ENCODE results near the gene AMBRA1.
A peak's percentile ranks its signal among the peaks of the same experiment; 100 is the strongest.

The AMBRA1 gene, protein sequence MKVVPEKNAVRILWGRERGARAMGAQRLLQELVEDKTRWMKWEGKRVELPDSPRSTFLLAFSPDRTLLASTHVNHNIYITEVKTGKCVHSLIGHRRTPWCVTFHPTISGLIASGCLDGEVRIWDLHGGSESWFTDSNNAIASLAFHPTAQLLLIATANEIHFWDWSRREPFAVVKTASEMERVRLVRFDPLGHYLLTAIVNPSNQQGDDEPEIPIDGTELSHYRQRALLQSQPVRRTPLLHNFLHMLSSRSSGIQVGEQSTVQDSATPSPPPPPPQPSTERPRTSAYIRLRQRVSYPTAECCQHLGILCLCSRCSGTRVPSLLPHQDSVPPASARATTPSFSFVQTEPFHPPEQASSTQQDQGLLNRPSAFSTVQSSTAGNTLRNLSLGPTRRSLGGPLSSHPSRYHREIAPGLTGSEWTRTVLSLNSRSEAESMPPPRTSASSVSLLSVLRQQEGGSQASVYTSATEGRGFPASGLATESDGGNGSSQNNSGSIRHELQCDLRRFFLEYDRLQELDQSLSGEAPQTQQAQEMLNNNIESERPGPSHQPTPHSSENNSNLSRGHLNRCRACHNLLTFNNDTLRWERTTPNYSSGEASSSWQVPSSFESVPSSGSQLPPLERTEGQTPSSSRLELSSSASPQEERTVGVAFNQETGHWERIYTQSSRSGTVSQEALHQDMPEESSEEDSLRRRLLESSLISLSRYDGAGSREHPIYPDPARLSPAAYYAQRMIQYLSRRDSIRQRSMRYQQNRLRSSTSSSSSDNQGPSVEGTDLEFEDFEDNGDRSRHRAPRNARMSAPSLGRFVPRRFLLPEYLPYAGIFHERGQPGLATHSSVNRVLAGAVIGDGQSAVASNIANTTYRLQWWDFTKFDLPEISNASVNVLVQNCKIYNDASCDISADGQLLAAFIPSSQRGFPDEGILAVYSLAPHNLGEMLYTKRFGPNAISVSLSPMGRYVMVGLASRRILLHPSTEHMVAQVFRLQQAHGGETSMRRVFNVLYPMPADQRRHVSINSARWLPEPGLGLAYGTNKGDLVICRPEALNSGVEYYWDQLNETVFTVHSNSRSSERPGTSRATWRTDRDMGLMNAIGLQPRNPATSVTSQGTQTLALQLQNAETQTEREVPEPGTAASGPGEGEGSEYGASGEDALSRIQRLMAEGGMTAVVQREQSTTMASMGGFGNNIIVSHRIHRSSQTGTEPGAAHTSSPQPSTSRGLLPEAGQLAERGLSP (N-terminal part only)

DNA sequence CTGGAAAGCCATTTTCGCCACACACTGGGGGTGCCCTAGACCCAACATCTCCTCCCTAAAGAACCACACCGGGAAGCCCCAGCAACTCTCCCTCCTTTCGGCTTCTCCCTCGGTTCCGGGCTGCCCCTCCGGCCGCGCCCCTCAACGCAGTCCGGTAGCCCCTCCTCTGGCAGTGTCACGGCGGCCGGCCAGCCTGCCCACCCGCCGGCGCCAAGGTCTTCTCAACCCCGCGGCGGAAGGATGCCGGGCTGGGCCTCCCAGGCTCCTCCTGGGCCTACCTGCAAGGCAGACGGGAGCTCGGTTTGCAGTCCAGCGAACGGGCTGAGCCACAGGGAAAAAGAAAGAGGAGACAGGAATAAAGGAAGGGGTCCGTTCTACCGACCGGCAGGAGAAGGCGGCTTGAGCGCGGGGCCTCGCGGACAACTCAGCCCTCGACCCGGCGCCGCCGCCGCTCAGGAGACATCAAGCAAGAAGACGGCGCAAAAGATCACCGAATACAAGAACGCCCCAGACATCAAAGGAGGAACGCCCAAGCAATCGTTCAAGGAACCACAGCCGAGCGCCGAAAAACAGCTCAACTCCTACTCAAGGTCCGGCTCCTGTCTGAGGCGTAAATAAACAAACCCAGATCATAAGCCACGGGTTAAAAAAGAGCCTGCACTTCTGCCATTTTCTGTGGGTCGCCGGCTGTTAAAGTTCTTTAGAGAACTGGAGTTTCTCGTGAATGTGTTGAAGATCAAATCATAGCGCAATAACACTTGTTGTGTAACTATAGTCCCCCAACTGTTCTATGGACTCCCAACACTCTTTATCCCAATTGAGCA lies at the start of gene AMBRA1:
TSS of gene AMBRA1 (minus strand) at position 474 of the 824 bp plus-strand sequence. CDS start 45,643 bp downstream, outside the sequence.
- DNase-seq (ENCODE audit: low read depth), result peak; percentile 90

DNA sequence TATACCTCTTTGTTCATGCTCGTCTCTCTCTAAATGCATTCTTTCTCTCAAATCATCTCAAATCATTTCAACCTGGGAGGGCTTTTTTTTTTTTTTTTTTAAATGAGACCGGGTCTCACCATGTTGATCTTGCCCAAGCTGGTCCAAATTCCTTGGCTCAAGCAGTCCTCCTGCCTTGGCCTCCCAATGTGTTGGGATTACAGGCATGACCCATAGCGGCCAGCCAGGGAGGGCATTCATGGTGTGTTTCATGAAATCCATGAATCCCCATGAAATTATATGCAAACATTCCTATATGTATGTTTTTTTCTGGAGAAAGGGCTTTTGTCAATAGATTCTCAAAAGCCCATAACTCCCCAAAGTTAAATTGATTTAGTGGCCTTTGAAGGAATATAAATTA lies 49.7 kb upstream of the AMBRA1 start:
- DNase-seq (ENCODE audit: low read depth), result no peak

DNA sequence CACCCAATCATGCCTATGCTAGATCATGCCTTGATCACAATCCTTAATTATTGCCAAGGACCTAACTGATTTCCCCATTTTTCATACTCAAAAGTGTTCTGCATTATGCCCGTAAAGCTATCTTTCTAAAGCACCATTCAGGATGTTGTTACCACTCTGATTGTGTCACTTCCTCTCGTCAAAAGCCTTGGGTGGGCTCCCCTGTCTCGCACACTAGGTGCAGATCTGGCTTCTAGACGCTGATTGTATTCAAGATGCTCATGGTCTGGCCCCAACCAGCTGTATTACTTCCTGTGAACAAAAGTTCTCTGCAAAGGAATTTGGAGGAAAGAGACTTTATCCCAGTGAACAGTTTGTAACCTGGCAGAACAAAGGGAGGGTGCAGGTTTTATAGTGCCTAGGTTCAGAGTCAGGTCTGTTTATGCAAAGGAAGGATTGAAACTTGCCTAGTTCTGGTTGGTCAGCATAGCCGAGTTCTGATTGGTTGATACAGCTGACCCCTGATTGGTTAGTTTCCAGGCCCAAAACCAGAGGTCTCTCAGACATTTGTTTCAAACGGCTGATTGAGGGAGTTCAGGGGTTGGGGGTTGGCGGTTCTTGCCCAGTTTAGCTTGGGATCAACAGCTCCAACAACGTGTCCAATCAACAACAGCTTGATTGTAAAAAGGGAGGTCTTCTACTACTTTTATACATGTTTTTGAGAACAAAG lies 49.0 kb upstream of the AMBRA1 start:
- no peak for DNase-seq (ENCODE audit: low read depth)

DNA sequence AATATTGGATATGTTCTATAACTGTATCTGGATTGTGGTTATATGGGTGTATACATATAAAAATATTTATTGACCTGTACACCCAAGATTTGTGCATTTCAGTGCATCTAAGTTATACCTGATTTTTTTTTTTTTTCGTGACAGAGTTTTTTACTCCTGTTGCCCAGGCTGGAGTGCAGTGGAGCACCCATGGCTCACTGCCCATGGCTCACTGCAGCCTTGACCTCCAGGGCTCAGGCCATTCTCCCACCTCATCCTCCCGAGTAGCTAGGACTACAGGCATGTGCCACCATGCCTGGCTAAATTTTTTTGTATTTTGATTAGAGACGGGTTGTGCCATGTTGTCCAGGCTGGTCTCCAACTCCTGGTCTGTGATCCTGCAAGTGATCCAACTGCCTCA lies 47.8 kb upstream of the AMBRA1 start:
- DNase-seq (ENCODE audit: low read depth), result no peak

DNA sequence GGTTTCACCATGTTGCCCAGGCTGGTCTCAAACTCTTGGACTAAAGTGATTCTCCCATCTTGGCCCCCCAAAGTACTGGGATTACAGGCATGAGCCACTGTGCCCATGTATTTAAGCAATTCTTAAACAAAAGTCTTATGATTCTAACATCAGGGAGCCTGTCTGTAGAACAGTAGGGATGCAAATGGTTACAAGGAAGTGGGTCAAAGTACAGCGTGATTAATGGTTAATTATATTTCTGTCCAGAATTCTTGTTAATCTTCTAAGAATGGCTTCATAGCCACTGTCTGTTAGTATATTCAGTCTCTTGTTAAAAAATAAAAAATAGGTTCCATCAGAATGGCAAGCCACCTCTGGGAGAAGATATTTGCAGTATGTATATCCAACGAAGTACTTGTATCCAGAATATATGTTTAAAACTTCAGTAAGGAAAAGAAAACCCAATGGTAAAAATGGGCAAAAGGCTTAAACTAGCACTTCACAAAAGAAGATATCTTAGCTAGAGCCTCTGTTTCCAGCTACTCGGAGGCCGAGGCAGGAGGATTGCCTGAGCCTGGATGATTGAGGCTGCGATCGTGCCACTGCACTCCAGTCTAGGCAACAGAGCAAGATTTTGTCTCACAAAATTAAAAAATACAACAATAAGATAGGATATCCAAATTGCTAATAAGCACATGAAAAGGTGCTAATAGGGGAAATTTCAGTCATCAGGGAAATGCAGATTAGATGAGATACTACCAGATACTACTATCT lies 46.4 kb upstream of the AMBRA1 start:
- DNase-seq (ENCODE audit: low read depth), result no peak

DNA sequence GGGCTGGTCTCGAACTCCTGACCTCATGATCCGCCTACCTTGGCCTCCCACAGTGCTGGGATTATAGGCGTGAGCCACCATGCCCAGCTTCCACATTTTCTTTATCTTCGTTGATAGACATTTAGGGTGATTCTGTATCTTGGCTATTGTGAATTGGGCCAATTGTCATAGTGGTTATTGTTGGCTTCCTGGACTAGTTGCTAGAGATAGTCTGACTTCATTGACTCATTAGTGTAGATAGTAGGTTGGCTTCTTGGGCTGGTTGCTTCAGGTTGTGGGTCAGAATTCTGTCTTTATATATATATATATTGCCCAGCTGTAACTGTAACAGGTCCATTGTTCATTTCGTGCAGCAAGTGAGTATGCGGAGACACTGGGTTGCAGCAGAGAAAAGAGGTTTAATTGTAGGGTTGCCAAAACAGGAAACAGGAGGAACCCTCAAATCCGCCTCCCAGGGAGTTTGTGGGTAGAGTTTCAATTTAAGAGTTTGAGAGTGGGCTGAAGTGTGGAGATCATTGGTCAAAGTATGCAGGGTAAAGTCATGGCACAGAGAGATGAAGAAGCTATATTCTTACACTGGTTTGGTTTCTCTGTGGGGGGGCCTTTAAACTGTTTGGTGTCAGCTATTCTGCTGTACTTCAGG lies 45.5 kb upstream of the AMBRA1 start:
- no peak for DNase-seq (ENCODE audit: low read depth)

DNA sequence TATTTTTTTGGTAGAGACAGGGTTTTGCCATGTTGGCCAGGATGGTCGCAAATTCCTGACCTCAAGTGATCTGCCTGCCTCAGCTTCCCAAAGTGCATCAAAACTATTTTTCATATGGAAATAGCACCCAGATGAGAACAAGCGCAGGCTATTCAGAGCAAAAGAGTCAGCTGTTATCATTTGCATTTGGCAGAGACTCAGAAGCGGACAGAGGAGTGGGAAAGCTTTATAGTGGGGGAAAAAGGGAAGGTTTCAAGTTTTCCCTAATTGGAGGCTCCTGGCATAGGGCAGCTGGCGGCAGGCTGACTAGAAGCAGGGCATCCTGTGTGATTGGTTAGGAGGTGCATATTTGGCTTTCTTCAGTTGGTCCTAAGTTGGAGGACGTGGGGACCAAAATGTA lies 43.7 kb upstream of the AMBRA1 start:
- no peak for DNase-seq (ENCODE audit: low read depth)

DNA sequence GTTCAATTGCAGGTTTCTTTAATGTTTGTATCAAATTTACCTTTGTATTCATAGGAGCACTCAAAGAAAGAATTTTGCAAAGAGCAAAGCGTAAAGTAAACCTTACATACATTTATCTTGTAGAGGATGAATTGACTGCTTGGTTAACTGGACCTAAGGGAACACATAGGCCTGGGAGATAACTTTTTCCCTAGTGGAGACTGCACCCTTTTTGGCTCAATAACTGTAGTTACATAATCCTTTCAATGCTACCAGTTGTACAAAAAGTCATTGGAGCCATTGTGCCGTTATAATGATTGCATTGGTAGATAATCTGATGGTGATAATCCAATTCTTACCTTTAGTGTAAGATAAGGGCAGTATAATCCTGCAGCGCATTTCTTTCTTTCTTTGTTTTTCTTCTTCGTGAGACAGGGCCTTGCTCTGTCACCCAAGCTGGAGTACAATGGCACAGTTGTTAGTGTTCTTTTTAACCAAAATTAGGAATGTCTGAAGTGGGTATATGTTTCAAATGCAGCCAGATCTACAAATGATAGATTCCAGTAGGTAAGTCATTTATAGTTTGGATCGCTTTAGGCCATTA lies 41.8 kb upstream of the AMBRA1 start:
- DNase-seq (ENCODE audit: low read depth), result no peak

DNA sequence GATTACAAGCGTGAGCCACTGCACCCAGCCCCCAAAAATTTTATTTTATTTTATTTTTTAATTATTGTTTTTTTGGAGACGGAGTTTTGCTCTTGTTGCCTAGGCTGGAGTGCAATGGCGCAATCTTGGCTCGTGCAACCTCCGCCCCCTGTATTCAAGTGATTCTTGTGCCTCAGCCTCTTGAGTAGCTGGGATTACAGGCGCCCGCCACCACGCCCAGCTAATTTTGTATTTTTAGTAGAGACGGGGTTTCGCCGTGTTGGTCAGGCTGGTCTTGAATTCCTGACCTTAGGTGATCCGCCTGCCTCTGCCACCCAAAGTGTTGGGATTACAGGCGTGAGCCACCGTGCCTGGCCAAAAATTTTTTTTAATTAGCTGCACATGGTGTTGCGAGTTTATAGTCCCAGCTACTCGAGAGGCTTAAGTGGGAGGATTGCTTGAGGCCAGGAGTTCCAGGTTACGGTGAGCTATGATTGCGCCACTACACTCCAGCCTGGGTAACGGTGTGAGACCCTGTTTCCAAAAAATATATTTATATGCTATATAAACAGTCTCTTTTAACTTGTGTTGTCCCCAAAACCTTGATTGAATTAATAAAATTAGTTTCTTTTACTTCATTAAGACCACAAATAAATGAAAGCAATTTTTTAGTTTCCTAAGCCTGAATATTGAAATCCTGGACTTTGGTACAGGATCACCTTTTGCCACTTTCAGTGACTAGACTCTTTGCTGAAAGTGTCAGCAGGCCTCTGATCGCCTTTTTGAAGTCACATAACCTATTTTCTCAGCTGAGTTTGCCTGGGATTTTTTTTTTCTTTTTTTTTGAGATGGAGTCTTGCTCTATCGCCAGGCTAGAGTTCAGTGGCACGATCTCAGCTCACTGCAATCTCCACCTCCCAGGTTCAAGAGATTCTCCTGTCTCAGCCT lies 39.7 kb upstream of the AMBRA1 start:
- DNase-seq (ENCODE audit: low read depth), result no peak

DNA sequence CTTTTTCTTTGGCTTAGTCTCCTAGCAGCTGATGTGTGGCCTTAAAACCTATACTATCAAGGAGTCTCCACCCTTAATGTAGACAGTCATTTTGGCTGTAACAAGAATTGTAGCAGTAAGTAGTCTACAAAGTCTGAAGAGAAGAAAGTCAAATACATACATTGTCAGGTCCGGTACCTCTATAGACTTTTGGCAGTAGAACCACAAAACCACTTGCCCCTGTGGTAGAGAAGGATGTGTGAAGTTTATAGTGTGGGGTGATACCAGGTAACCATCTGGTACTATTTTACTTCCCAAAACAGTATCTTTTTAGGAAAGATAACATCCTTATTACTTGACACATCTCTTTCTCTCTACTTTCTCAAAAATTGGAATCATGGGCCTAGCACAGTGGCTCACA lies 38.7 kb upstream of the AMBRA1 start:
- DNase-seq (ENCODE audit: low read depth), result no peak

DNA sequence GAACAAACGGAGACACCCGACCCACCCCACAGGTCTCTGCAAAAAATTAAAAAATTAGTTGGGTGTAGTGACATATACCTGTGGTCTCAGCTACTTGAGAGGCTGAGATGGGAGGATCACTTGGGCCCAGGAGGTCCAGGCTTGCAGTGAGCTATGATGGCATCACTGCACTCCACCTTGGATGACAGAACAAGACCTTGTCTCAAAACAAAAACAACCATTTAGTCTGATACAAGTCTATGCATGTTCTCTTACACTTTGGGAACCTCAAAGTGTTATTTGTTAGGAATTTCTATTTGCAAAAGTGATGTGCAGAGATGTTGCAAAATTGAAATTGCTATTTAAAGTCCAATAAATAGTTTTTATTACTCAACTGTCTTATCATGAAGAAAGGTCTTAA lies 37.9 kb upstream of the AMBRA1 start:
- no peak for DNase-seq (ENCODE audit: low read depth)

DNA sequence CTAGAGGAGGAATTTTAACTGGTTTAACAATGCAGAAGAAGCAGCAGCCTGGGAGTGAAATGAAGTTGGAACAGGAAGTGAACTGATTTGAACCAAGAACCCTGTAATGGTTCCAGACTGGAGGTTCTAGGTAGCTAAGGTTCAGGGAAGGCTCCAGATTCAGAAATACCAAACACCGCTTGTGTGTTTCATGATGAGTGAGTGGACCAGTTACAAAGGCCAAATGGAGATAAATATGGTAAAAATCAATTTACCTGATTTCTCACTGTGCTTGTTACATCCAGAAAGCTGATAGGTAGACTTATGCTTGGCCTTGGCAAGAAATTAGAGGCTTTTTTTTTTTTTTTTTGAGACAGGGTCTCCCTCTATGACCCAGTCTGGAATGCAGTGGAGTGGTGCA lies 36.4 kb upstream of the AMBRA1 start:
- no peak for DNase-seq (ENCODE audit: low read depth)

DNA sequence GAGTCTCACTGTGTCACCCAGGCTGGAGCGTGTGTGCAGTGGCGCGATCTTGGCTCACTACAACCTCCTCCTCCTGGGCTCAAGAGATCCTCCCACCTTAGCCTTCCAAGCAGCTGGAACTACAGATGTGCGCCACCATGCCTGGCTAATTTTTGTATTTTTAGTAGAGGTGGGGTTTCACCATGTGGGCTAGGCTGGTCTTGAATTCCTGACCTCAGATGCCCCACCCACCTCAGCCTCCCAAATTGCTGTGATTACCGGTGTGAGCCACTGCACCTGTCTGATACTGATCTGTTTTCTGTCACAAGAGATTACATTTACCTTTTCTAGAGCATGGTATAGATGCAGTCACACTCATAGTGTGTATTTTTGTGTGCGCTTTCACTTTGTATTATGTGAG lies 35.1 kb upstream of the AMBRA1 start:
- no peak for DNase-seq (ENCODE audit: low read depth)

DNA sequence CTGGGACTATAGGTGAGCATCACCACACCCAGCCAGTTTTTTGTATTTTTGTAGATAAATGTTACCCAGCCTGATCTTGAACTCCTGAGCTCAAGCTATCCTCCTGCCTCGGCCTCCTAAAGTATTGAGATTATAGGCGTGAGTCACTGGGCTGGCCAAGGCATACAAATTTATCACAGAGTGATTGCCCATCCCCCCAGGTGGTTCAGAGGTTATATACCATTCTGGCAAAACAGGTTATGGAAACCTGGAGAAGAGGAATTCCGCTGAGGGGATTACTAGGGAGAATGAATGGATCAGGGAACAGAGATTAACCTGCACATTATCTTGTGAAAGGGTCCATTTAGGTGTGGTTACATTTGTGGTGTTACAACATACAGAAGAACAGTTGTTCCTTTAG lies 31.6 kb upstream of the AMBRA1 start:
- DNase-seq (ENCODE audit: low read depth), result no peak

DNA sequence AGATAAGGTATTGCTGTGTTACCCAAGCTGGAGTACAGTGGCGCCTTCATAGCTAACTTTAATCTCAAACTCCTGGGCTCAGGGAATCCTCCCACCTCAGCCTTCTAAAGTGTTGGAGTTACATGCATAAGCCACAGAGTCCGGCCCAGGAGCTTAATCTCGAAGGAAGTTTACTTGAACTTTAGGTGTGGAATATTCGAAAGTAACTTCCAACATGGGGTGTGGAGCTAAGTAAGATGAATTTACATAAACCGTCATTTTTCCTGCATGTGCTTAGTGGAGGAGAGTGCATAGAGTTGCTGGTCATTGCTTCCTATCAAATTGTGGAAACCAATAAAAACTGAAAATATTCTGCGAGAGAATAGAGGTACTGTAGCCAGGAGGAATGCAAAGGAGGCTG lies 25.0 kb upstream of the AMBRA1 start:
- no peak for DNase-seq (ENCODE audit: low read depth)

DNA sequence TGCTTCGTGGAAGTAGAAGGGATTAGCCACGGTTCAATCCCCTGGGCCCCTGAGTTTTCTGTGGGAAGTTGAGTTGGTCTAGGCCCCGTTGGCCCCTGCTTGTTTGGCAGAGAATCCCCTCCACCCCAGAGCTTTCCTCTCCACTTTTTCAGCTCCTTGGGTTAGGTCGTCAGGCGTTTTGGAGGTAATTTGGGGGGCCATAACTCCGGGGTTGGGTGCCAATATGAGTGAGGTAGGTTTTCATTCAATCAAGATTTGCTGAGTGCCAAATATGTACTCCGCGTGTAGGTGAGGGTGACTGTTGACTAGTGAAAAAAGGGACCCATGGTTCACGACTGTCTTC lies 24.1 kb upstream of the AMBRA1 start:
- DNase-seq (ENCODE audit: low read depth), result no peak

DNA sequence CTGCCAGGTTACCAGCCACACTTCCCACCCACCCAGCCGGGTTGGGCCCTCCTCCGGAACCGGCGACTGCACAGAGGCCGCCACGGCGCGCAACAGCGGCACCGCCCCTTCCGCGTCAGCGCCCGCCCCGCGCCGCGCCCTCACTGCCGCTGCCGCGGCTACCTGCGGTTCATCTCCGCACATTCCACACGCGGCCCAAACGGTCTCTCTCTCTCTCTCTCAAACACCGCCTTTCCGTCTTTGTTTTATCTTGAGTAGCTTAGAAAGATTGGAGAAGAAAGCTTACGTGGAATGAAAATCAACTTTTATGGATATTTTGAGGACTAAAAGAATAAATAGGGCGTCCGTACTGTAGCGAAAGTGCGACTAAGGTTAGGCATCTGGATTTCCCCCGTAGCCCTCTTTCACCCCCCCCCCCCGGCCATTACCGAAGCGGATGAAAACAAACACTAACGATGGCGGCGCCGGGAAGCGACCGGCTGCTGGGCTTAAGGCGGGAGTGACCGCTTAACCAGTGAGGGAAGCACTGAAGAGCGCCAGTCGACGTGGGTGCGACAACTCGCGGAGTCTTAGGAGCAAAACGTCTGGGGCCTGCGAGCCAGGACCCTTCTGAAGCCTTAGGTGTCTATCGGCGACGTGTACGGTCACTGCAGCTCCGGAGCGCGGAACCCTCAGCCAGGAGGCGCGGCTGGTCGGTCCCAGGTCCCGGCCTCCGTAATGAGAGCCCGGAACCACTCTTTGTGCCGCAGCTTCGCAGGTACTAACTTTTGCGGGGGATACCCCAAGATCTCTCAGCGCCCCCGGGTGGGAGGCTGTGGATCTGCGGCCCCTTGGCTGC lies 23.5 kb upstream of the AMBRA1 start, which contains the start of the genes ATG13 and HARBI1:
TSS of gene ATG13 (plus strand) at position 420 of the 838 bp plus-strand sequence. CDS start 26,739 bp downstream, outside the sequence.
TSS of gene HARBI1 (minus strand) at position 94 of the 838 bp plus-strand sequence. CDS start 990 bp downstream, outside the sequence.
- DNase-seq (ENCODE audit: low read depth), result peak; percentile 88

Data from EH (cell line).